Measurements from ENCODE around the gene VIT. TPM values are rescaled to one million over a fixed set of nuclear protein-coding genes. Genes with fewer than 3 reads are reported as not detected.

VIT gene
- polyA plus RNA-seq, 1 experiment: not detected

GRCh38 chr2:36859366-36859792 lies 162.9 kb downstream of the VIT start:
- ChIA-PET POLR2A (no interaction called here), CTCF (no interaction called here)
- no peaks in the 10 kb centered on the region for H3K9me3 ChIP-seq (ENCODE audit: control insufficient read depth, insufficient read depth, low read length)
- DNase-seq (ENCODE audit: low read depth, low spot score): no peak
- no peak overlapping the region for H3K4me3 ChIP-seq (ENCODE audit: low read depth, low read length)
- no peaks in the 10 kb centered on the region for H3K27me3 ChIP-seq (ENCODE audit: control insufficient read depth, insufficient read depth, low read length)
- TF ChIP-seq CTCF (IDR thresholded peaks at IDR 0.05; ENCODE audit: low read depth, low read length): no peak
- H3K27ac ChIP-seq (ENCODE audit: low read depth, low read length): no peak overlapping the region

GRCh38 chr2:36861896-36862295 lies 165.4 kb downstream of the VIT start:
- H3K9me3 ChIP-seq (ENCODE audit: control insufficient read depth, insufficient read depth, low read length): no peaks in the 10 kb centered on the region
- POLR2A ChIA-PET: no interaction called here
- no peak for TF ChIP-seq CTCF (IDR thresholded peaks at IDR 0.05; ENCODE audit: low read depth, low read length)
- no peaks in the 10 kb centered on the region for H3K27me3 ChIP-seq (ENCODE audit: control insufficient read depth, insufficient read depth, low read length)
- H3K4me3 ChIP-seq (ENCODE audit: low read depth, low read length): no peak overlapping the region
- CTCF ChIA-PET: no interaction called here
- H3K27ac ChIP-seq (ENCODE audit: low read depth, low read length): no peak overlapping the region
- no peak for DNase-seq (ENCODE audit: low read depth, low spot score)

Other genes with a start within 250 kb of the VIT start
- gene FEZ2, start 98.5 kb upstream of the VIT start, polyA plus RNA-seq (2011; rRNA removed): 67.5 and 87.5 TPM in 2 replicates

All from AG04450 (cell line).